Activated CD4-positive, alpha-beta T cell treated with anti-CD3 and anti-CD28 coated beads for 48 hours (primary cell): ENCODE data around the gene WBP2NL.
A peak's percentile ranks its signal among the peaks of the same experiment; 100 is the strongest.
"Not testable (repeated sequence)": the region's sequence is repeated elsewhere in the genome, so short reads cannot be mapped to it uniquely, and the experiment has no call there.

ENCODE experiments used
- DNase-seq: peaks from one replicate; pipeline ENCODE4 v3.0.0-alpha.2; 2020

WBP2NL gene, protein sequence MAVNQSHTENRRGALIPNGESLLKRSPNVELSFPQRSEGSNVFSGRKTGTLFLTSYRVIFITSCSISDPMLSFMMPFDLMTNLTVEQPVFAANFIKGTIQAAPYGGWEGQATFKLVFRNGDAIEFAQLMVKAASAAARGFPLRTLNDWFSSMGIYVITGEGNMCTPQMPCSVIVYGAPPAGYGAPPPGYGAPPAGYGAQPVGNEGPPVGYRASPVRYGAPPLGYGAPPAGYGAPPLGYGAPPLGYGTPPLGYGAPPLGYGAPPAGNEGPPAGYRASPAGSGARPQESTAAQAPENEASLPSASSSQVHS

DNA sequence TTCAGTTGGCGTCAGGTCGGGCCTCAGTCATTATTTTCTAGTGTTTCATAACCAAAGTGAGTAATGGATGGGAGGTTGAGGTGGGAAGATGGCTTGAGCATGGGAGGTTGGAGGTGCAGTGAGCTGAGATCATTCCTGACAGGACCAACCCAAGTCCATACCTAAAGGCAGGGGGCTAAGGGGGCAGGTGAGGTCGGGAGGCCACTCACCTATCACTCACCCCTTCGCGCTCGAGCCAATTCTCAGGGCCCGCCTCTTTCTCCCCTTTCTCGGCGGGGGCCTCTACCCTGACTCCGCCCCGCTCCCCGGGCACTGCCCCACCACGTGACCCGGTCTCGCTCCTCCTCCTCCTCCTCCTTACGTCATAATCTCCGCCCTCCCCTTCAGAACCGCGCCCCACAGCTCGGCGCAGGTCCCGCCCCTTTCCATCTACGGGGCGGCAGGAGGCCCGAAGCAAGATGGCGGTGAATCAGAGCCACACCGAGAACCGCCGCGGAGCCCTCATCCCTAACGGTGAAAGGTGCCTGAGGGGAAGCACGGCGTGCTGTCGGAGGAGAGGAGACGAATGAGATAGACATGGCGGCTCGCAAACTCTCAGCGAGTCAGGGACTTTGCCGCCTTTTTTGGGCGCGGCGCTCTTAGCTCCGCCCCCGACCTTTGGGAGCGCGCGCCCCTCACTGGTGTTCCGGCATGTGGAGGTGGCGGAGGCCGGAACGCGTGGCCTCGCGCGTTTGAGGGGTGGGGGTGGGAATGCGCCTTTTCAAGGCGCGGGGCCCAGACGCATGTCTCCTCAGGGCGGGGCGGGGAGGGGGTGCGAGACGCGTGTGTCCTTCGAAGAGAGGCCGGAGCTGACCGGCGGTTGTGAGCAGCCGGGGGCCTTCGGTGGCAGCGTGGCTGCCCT, at the start of gene WBP2NL:
Gene WBP2NL, plus strand, starts transcription at position 428 of the 901 bp plus-strand sequence. Its CDS starts 31 bp downstream, at position 459.
- DNase-seq: peak; percentile 92

DNA sequence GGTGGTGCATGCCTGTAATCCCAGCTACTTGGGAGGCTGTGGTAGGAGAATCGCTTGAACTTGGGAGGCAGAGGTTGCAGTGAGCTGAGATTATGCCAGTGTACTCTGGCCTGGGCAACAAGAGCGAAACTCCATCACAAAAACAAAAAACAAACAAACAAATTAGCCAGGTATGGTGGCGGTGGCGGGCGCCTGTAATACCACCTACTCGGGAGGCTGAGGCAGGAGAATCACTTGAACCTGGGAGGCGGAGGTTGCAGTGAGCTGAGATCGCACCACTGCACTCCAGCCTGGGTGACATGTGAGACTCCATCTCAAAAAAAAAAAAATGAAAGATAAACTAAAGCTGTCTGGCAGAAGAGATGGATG, 49.7 kb upstream of the WBP2NL start:
- DNase-seq: not testable (repeated sequence)

DNA sequence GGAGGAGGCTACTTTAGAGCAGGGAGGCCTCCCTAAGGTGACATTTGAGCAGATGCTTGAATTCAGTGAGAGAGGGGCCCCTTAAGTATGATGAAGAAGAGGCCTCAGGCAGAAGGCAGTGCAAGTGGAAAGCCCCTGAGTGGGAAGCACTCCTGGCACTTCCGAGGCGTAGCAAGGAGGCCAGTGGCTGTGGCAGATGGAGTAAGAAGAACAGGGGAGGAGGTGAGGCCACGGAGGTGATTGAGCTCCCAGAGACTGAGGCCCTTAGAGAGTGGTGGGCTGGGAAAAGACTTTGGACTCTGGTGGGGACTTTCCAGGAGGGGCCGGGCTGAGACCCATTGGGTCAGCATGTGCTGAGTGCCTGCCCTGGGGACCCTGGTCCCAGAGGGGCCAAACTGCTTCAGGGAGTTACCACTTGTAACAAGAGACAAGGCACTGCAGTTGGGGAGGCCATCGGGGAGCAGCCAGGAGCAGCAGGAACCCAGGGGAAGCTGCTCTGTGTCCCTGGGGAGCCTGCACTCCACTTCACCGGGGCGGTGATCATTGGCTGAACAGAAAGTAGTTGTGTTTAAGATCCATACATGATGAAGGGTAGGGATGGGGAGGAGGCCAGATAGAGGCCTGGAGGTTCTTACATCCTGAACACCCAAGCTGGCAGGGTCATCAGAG, 49.2 kb upstream of the WBP2NL start:
- no peak for DNase-seq

DNA sequence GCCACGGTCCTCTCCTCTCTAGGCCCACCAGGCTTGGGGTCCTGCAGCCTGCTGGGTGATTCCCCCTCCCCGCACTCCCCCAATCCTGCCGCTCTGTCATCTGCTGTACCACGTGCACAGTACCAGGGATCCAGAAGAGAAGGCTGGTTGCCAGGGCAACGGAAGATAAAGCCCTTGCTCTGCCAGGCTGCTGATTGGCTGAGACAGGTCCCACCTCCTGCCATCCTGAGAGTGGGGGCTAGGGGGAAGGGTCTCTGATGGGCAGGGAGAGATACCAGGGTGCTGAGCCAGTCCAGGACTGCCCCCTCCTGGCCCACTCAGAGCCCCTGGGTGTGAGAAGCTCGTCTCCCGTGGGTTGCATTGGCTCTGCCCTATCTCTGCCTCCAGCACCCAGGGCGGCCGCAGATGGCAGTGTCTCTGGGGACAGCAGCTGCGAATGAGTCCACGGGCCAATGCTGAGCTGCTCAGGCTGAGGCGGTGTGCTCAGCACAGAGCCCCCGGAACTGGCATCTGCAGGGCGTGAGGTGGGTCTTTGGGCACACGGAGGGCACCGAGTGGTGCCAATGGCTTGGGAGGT, 46.6 kb upstream of the WBP2NL start, which contains the start of gene SMIM45:
Gene SMIM45, plus strand, starts transcription at position 253 of the 577 bp plus-strand sequence.
- DNase-seq: no peak

DNA sequence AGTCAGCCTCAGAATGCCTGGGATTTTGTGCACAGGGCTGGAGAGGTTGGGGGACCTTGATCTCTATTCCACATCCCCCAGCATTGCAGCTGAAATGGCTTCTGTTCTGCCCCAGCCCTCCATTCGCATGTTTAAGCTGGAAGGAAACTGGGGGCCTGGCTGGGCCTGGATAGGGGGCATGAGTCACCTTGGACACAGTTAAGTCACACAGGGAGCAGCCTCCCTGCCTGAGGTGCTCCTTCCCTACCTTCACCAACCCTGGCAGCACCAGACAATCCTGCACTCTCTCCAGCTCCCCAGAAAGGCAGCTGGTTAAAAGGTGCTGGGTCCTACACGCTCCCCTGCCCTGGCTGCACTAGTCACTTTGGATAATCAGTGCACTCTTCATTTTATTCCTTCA, 45.9 kb upstream of the WBP2NL start:
- no peak for DNase-seq

DNA sequence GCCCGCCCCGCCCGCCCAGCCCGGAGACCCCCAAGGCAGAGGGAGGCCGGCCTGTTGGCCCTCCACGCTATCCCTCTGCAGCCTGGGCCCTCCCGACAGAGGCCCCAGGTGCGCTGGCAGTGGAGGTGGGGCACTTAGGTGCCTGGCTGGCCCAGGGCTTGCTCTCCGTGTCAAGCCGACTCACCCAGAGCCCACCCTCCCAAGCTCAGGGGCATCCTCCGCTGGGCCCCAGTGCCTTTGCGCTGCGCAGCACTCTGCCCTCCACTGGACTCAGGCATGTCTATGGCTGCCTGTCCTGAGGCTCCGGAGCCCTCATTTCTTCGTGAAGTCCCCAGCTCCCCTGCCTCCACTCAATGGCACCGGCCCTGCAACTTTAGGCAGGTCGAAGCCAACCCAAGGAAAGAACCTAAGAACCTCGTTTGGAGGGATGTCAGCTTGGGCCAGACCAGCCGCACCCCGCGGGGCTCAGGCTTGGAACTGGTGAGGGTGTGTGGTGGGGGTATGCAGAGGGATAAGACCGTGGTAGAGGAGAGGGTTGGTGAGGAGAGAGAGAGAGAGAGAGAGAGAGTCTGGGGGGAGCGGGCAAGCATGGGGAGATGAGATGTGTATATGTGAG, 40.5 kb upstream of the WBP2NL start:
- no peak for DNase-seq

DNA sequence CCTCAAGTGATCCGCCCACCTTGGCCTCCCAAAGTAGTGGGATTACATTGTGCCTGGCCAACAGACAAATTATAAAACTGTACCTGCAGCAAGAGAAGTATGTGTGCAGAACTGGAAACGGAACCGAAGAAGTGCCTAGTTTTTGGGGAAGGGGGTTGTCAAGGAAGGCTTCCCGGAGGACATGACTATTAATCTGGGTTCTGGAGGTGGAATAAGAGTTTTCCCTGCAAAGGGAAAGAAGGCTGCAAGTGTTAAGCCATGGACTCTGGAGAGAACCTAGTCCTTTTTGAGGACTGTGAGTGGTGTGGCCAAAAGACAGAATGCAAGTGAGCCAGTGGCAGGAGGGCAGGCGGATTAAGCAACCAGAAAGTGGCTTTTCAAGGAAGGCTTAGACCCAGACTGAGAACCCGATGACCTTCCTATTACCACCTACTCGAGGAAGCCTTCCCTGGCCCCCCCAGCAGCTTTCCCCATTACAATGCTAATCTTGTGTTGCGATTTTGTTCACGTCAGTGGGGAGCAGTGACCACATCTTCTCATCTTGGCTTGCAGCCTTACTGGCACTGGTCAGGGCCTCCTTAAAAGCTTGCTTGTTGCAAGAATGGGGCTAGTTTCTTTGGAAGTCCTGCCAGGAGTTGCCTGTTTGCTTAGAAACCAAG, 35.0 kb upstream of the WBP2NL start:
- no peak for DNase-seq

DNA sequence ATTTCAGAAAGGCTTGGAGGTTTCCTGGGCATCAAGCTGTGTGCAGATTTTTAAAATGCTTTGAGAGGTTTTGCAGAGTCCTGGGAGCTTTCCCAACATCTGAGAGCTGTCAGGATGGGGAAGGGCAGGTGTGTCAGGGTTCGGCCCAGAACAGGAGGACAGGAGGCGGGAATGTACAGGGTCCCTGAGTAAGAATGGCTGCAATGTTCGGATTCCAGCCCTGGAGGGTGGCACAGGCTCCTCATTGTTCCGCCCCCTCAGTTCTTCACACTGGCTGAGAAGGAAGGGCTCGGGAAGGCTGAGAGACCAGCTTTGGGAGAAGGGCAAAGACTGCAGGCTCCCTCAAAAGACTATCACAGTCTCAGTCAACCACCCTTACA, 34.5 kb upstream of the WBP2NL start:
- DNase-seq: no peak

DNA sequence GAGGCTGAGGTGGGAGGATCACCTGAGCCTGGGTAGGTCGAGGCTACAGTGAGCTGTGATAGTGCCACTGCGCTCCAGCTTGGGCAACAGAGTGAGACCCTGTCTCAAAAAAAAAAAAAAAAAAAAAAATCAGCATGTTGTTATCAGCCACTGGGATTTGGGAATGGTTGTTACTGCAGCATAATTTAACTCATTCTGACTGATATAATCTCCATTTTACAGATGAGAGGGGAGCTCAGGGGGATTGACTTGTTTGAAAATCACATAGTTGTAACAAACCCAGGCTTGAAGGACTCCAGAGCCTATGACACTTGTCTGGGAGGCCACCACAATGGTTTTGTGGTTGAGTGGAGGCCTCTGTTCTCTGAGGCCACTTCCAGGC, 32.4 kb upstream of the WBP2NL start:
- DNase-seq: no peak

DNA sequence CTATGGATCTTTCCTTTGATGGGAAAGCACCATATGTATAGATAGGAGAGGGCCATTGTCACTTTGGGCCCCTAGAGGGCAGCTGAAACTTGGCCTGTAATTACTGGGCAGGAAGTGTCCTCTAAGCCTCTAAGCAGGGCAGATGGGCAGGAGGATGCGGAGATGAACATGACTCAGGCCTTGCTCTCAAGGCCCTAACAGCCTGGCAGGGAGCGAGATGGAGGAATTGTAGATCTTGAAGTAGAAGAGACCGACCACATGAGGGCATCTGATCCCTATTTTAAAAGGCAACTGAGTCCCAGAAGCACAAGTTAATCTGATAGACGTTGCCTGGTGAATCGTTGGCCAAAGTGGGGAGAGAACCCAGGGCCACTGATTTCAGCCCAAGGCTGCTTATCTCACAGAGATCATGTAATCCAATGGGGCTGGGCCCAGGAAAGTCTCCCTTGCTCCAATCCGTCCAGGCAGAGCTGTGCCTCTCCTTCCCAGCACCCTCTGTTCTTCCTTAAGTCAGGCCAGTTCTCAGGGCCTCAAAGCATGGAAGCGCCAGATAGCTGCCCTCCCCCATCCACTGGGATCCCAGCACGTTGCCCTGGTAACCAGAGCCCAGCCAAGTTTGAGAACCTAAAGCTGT, 31.9 kb upstream of the WBP2NL start:
- peak; percentile 55 for DNase-seq

DNA sequence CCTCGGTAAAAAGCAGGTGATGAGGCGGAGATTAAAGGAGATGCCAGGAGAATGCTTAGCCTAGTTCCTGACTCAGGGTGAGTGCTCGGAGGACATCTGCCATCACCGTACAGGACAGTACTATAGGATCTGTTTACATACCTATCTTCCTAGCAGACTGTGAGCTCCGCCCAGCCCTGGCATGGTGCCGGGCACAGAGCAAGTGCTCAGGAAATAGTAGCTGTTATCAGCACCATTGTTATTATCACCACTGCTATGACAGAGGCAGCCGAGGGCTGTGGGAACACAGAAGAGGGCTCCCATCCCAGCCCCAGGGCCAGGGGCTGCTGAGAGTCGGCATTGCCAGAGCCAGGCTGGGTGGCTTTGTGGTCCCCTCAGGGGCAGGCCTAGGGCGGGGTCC, 30.0 kb upstream of the WBP2NL start:
- no peak for DNase-seq

DNA sequence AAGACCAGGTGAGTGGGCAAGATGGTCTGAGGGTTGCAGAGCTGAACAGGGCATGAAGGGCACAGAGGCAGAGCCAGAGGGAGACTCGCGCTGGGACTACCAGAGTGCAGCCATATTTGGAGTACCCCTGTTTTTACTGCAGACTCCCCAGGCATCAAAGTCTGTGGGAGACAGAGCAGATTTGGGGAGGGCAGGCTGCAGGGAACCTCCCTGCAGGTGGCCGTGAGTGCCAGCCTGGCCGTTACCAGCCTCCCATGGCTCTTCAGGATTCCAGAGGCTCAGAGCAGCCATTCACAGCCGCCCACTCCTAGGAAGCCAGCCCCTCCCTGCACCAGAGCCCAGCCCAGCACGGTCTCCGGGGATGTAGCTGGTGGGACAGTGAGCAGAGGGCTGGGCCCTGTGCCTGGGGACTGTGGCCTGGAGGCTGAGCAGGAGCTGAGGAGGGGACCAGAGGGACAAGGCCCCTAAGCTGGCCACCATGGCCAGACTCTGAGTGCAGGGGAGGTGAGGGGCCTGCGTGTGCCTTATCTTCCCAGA, 29.4 kb upstream of the WBP2NL start, which contains the start of gene SEPTIN3:
Gene SEPTIN3, plus strand, starts transcription at position 334 of the 537 bp plus-strand sequence. CDS start 2,050 bp downstream, outside the sequence.
- DNase-seq: no peak

DNA sequence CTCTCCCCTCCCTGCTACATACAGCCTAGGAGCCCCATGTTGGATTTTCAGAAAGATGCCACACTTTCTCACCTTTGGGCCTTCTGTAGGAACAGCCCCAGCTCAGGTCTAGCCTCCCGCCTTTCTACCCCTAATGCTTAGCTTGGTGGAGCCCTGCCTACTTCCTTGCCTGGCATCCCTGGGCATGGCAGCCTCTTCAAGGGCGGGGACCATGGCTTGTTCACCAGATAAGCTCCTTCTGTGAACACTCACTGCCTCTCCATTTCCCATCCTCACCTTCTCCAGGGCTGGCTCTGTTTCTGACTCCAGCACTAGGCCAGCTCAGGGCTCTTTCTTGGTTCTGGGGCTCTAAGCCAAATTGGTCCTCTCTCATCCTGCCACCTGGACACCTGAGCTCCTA, 28.0 kb upstream of the WBP2NL start:
- no peak for DNase-seq

DNA sequence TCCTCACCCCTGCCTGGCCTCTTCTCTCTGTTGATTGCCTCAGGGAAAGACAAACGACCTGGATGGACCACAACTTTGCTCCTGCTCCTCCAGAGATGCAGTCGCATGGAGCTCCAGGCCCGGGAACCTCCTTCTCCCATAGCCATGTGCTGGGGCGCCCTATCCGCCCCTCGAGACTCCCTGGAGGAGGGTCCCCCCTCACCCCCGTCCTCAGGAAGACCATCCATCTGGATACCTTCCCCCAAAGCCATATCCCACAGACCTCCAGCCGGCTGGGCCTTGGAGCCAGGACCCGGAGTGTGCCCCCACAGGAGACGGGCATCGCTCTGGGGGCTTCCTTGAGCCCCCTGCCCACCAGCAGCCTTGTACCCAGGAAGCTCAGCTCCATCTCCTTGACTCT, 27.2 kb upstream of the WBP2NL start:
- DNase-seq: no peak

DNA sequence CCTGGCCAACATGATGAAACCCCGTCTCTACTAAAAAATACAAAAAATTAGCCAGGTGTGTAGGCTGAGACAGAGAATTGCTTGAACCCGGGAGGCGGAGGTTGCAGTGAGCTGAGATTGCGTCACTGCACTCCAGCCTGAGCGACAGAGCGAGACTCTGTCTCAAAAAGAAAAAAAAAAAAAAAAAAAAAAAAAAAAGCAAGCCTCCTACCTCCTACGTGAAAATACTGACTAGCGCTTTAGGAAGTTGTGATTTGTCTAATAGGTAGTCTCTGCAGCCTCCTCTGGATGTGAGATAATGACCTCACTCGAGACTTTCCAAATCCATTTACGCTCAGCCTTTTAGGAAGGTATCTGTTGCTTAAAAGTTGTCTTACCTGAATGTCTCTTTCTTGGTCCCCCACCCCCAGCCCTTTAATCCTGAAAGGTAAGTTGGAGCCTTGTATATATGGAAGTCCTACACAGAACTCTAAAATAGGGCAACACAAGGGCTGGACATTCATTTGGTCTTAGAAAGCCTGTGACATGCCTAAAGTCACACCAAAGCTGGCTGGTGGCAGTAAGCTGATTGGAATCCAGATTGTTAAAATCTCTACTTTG, 23.8 kb upstream of the WBP2NL start:
- DNase-seq: no peak

DNA sequence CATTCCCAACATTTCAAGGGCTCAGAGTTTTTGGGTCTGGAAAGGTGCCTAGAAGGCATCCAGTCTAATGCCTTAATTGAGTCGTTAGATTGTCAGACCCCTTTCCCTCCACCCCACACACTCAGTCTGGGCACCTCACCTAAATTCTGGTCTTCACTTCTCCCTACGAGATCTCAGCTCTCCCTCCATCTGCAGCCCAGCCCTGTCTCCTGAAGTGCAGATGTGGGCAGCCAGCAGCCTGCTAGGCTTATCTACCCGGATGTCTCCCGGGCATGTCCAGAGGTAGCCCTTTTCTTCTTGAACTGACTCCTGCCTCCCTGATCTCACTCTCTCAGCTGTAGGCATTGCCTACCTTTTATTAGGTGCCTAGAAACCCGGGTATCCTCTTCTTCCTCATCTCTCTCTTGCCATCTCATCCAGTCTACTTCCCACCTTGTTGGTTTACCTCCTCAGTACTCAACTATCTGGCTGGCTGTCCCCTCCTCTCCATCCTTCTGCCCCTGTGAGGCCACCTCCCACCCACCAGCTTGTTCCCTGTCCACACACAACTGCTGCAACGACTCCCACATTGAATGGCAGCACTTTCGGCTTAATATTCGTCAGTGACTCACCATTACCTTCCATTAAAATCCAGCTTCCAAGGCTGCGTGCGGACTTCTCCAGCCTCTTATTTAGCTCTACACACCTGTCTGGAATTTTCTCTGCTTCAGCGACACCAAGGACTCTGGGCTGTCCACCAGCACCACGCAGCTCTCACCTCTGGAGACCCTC, 23.1 kb upstream of the WBP2NL start:
- no peak for DNase-seq

DNA sequence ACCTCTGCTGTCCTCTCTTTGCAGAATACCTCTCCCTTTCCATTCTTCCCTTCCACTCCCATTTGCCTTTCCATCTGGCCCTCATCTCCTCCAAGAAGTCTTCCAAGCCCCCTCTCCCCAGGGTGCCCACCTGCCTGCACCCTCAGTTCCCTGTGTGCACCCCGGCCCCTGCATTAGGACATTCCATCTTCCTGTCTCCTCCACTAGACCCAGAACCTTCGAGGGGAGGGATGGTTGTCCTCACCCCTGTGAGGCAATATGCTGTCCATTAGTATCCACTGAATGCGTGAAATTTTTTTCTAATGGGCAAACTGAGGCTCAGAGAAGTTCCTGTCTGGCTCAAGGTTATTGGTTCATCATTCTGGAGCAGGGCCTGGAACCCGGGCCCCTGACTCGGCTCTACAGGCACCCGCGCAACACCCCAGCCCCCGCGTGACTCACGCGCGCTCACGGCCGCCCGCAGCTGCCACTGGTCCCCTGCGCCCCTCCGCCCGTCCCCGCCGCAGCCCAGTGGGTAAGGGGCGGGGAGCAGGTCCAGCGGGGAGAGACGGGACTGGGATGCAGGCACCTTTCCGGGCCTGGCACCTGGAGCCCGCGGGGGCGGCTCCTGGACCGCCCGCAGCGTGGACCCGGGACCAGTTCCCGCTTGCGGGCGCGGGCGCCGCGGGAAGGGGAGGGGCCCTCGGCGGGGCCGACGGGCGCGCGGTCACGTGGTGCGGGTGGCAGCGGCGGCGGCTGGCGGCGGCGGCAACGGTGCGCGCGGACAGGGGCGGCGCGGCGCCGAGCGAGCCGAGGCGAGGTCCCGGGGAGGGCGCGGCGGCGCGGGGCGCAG, 22.3 kb upstream of the WBP2NL start:
- peak; percentile 61 for DNase-seq

DNA sequence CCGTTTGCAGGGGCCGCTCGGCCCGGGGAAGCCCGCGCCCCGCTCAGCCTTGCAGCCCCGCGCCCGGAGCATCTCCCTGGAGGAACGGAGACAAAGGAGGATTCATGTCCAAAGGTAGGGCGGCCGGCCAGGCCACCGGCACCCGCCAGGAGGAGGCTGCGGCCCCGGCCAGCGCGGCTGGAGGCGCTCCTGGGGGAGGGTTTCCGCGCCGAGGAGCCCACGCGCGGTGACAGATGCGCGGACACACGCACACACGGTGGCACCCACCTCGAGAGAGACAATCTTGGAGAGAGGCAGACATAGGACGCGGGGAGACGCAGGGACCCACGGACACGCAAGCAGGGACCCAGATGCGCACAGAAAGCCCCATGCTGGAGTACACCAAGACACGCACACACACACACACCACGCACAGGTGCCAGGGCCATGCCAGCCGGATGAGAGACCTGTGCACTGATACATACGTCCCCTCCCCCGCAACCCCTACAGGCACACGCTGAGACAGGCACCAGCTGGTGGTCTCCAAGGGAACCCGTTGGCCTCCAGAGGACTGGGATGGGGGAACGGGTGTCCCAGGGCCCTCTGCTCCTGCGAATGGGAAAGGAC, 21.5 kb upstream of the WBP2NL start:
- DNase-seq: peak; percentile 15

DNA sequence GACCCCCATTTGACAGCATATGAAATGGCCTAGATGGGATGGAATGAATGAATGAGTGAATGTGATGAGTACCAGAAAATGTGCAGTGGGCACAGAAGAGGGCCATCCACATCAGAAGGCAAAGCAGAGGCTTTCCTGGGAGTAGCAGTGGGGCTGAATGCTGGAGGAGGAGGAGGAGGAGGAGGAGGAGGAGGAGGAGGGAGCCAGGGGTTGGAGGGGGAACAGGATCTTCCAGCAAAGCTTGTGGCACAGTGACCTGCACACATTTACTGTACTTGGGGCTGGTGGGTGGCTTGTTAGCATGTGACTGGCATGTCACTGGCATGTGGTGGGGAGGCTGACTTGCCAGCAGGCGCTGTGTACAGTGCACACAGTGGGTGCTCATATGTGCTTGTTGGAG, 19.9 kb upstream of the WBP2NL start:
- DNase-seq: no peak
